KOPT-K1 (cell line): Measurements from ENCODE around the gene CCDC124.

ENCODE experiments used
- H3K27ac ChIP-seq: fragments of 200-600 bp; sonication (generic); 2 replicates; pipeline ENCODE4 v1.5.1; 2016; ENCODE audit warnings: antibody characterized with exemption, mild to moderate bottlenecking, low read depth, low read length; ENCODE audit not compliant: poor library complexity, severe bottlenecking
- H3K36me3 ChIP-seq: fragments of 200-600 bp; sonication (generic); 2 replicates; pipeline ENCODE4 v1.5.1; 2017; ENCODE audit warnings: antibody characterized with exemption, mild to moderate bottlenecking, low read length, moderate library complexity; ENCODE audit not compliant: insufficient read depth
- H3K9me3 ChIP-seq: fragments of 200-600 bp; sonication (generic); 2 replicates; pipeline ENCODE4 v1.5.1; 2017; ENCODE audit warnings: antibody characterized with exemption, low read length, mild to moderate bottlenecking; ENCODE audit not compliant: insufficient read depth, poor library complexity, severe bottlenecking

Gene CCDC124

GRCh38 chr19:17946965-17947784, 14.4 kb downstream of the CCDC124 start:
- Histone ChIP-seq H3K27ac (no peak overlapping the region), H3K9me3 (no peaks in the 10 kb centered on the region), H3K36me3 (peaks cover 24% of the 10 kb centered on the region; the same call in 1 of the 2 replicates)

- Histone ChIP-seq H3K9me3 (no peaks in the 10 kb centered on the region), H3K36me3 (peaks cover 16% of the 10 kb centered on the region; the same call in 1 of the 2 replicates), H3K27ac (peak overlapping the region; percentile 26)
Measured at GRCh38 chr19:17947815-17948513, 15.1 kb downstream of the CCDC124 start.

- Histone ChIP-seq H3K27ac (peak overlapping the region; percentile 26), H3K36me3 (peaks cover 14% of the 10 kb centered on the region; the same call in 1 of the 2 replicates), H3K9me3 (no peaks in the 10 kb centered on the region)
Measured at GRCh38 chr19:17948514-17948900, 15.7 kb downstream of the CCDC124 start.

GRCh38 chr19:17948931-17949930, 16.4 kb downstream of the CCDC124 start:
- Histone ChIP-seq H3K9me3 (no peaks in the 10 kb centered on the region), H3K27ac (no peak overlapping the region), H3K36me3 (peaks cover 7% of the 10 kb centered on the region; the same call in 1 of the 2 replicates)

- H3K9me3 ChIP-seq, result no peaks in the 10 kb centered on the region
- no peaks in the 10 kb centered on the region; the same call in 1 of the 2 replicates for H3K36me3 ChIP-seq
- no peak overlapping the region for H3K27ac ChIP-seq
Measured at GRCh38 chr19:17949956-17950309, 17.1 kb downstream of the CCDC124 start.

GRCh38 chr19:17950310-17951156, 17.7 kb downstream of the CCDC124 start:
- Histone ChIP-seq H3K27ac (no peak overlapping the region), H3K36me3 (no peaks in the 10 kb centered on the region), H3K9me3 (no peaks in the 10 kb centered on the region)

GRCh38 chr19:17951157-17951989, 18.6 kb downstream of the CCDC124 start:
- Histone ChIP-seq H3K36me3 (no peaks in the 10 kb centered on the region), H3K9me3 (no peaks in the 10 kb centered on the region), H3K27ac (no peak overlapping the region)

GRCh38 chr19:17951990-17952976, 19.5 kb downstream of the CCDC124 start:
- H3K36me3 ChIP-seq, result no peaks in the 10 kb centered on the region
- no peak overlapping the region for H3K27ac ChIP-seq

GRCh38 chr19:17953316-17953801, 20.5 kb downstream of the CCDC124 start:
- H3K9me3 ChIP-seq, result no peaks in the 10 kb centered on the region
- H3K36me3 ChIP-seq, result no peaks in the 10 kb centered on the region
- no peak overlapping the region for H3K27ac ChIP-seq

More at GRCh38 chr19:17951990-17952976, 19.5 kb downstream of the CCDC124 start:
- no peaks in the 10 kb centered on the region for H3K9me3 ChIP-seq

- H3K36me3 ChIP-seq, result no peaks in the 10 kb centered on the region
- H3K9me3 ChIP-seq, result no peaks in the 10 kb centered on the region
- no peak overlapping the region for H3K27ac ChIP-seq
Measured at GRCh38 chr19:17953869-17954268, 21.1 kb downstream of the CCDC124 start.

GRCh38 chr19:17954401-17954800, 21.6 kb downstream of the CCDC124 start:
- Histone ChIP-seq H3K9me3 (no peaks in the 10 kb centered on the region), H3K27ac (no peak overlapping the region), H3K36me3 (no peaks in the 10 kb centered on the region)

- H3K36me3 ChIP-seq, result no peaks in the 10 kb centered on the region
- H3K9me3 ChIP-seq, result no peaks in the 10 kb centered on the region
- no peak overlapping the region for H3K27ac ChIP-seq
Measured at GRCh38 chr19:17957149-17957849, 24.5 kb downstream of the CCDC124 start.
